ENCODE measurements around the gene THSD4.

Gene THSD4

DNA sequence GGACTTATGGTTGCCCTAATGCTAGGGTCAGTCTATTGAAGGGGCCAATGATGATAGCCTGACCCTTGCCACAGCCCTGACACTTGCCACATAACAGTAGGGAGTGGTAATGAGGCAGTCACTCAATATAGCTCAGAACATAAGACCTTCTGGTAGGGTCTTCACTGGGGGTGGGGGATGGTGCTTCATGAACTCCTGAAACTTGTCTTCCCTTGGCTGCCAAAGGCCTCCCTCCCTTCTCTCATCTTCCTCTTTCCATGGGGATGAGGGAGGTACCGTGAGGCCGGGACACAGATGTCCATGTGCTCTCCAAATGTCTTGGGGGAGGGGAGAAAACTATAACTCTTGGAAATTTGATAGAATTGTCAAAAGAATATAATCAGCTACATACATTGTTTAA, 21.1 kb upstream of the THSD4 start:
- DNase-seq (ENCODE audit: extremely low read depth, low read depth), result no peak
- TF ChIP-seq, protein P1, sequence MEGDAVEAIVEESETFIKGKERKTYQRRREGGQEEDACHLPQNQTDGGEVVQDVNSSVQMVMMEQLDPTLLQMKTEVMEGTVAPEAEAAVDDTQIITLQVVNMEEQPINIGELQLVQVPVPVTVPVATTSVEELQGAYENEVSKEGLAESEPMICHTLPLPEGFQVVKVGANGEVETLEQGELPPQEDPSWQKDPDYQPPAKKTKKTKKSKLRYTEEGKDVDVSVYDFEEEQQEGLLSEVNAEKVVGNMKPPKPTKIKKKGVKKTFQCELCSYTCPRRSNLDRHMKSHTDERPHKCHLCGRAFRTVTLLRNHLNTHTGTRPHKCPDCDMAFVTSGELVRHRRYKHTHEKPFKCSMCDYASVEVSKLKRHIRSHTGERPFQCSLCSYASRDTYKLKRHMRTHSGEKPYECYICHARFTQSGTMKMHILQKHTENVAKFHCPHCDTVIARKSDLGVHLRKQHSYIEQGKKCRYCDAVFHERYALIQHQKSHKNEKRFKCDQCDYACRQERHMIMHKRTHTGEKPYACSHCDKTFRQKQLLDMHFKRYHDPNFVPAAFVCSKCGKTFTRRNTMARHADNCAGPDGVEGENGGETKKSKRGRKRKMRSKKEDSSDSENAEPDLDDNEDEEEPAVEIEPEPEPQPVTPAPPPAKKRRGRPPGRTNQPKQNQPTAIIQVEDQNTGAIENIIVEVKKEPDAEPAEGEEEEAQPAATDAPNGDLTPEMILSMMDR (IDR thresholded peaks at IDR 0.05; ENCODE audit: low read depth, low read length, missing control alignments), result no peak
- no peak overlapping the region for H3K4me3 ChIP-seq (replicated peaks; ENCODE audit: low read depth, low read length)

- H3K4me3 ChIP-seq (replicated peaks; ENCODE audit: low read depth, low read length), result no peak overlapping the region
- no peak for DNase-seq (ENCODE audit: extremely low read depth, low read depth)
- TF ChIP-seq, protein P1 (IDR thresholded peaks at IDR 0.05; ENCODE audit: low read depth, low read length, missing control alignments), result no peak
Measured at GRCh38 chr15:71096676-71097075, 18.6 kb upstream of the THSD4 start.

DNA sequence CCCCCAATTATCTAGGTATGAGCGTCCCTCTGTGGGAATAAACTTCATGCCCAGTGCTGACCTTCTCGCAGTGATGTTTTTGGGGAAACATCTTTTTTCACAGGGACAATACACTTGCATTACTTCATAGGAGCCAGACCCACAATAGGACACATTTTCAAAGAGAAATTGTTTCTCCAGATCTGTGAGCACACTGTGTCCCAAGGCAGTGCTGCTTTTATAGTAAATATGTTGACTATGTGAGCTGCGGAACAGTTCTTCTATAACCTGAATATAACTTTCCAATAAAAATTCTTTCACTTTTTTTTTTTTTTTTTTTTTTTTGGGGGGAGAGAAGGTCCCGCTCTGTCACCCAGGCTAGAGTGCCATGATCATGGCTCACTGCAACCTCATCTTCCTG, 17.4 kb upstream of the THSD4 start:
- TF ChIP-seq, protein P1 (IDR thresholded peaks at IDR 0.05; ENCODE audit: low read depth, low read length, missing control alignments), result no peak
- no peak for DNase-seq (ENCODE audit: extremely low read depth, low read depth)
- no peak overlapping the region for H3K4me3 ChIP-seq (replicated peaks; ENCODE audit: low read depth, low read length)

DNA sequence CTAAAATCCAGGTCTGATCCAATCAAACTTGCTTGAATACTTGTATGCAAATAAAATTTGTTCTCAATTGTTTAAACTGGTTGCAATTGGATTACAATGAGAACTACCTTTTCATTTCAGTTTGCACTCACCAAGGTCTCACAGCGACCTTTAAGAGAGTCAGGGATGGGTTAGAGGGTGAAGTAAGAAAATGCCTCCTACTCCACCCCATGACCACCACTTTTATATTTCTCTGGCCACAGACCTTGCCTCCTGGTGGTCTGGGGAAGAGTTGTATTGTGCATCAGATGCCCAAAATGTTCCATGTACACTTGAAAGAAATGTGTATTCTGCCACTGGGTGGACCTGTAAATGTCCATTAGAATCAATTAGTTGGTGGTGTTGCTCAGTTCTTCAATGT, 16.4 kb upstream of the THSD4 start:
- TF ChIP-seq, protein P1 (IDR thresholded peaks at IDR 0.05; ENCODE audit: low read depth, low read length, missing control alignments), result no peak
- no peak for DNase-seq (ENCODE audit: extremely low read depth, low read depth)
- no peak overlapping the region for H3K4me3 ChIP-seq (replicated peaks; ENCODE audit: low read depth, low read length)

- H3K4me3 ChIP-seq (replicated peaks; ENCODE audit: low read depth, low read length), result no peak overlapping the region
- TF ChIP-seq, protein P1 (IDR thresholded peaks at IDR 0.05; ENCODE audit: low read depth, low read length, missing control alignments), result peak; percentile 70
- no peak for DNase-seq (ENCODE audit: extremely low read depth, low read depth)
Measured at GRCh38 chr15:71103102-71103676, 12.1 kb upstream of the THSD4 start.

DNA sequence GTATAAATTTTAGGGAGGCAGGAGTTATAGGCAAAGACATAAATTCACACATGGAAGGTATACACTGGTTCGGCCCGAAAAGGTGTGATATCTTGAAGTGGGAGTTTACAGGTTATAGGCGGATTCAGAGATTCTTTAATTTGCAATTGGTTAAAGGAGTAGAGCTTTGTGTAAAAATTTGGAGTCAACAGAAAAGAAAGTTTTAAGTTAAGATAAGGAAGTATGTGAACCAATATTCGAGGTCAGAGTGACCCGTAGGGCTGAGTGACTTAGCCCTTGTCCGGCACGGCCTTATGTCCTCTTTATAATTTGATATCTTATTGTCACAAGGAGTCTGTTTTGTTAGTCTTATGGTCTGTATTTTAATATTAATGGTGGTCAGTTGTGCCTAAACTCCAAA, 10.6 kb upstream of the THSD4 start:
- no peak for DNase-seq (ENCODE audit: extremely low read depth, low read depth)
- TF ChIP-seq, protein P1 (IDR thresholded peaks at IDR 0.05; ENCODE audit: low read depth, low read length, missing control alignments), result no peak
- no peak overlapping the region for H3K4me3 ChIP-seq (replicated peaks; ENCODE audit: low read depth, low read length)

DNA sequence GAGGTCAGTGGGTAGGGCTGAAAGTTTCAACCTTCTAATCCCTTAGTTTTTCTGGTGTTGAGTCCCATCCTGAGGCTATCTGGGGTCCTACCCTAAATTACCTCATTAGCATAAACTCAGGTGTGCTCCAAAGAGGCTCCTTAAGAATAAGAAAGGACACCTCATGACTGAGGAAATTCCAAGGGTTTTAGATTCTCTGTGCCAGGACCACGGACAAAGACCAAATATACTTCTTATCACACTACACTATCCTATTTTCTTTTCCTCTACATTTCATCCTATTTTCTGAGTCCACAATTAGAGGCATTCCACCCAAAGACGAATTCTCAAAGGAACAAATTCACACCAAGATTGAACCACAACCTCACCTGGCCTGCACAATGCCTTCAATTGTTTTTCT, 9.8 kb upstream of the THSD4 start:
- no peak for DNase-seq (ENCODE audit: extremely low read depth, low read depth)
- H3K4me3 ChIP-seq (replicated peaks; ENCODE audit: low read depth, low read length), result no peak overlapping the region
- TF ChIP-seq, protein P1 (IDR thresholded peaks at IDR 0.05; ENCODE audit: low read depth, low read length, missing control alignments), result no peak
